Measurements from ENCODE around the gene PURB. TPM values are rescaled to one million over a fixed set of nuclear protein-coding genes. Genes with fewer than 3 reads are reported as not detected.

Gene PURB
- total and polyA plus RNA-seq, 2 experiments from 2014 or later = 3.1 to 27.1 TPM

DNA sequence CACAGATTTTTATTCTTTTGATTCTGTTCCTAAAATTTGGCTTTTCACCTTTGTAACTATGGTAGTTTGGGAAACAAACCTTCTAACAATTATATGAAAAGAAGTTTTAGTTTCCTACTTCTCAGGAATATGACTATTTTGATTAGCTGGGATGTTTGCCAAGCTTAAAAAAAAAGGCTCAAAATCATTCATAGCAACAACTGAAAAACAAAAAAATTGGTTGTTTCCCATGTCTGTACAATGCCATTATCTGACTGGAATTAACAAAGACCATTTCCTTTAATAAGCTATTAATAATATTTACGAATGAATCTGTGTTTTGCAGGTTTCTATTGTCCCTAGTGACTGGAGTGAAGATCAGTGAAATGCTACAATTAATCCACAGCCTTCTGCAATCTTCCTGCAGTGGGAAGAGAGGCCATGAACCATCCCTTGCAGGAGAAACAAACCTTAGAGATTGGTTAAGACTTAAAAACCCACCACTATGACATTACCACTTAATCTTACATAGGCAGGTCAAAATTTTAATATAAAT, 4.2 kb downstream of the PURB start (continued):
- TF ChIP-seq ZNF462 (CRISPR knock-in tag; IDR thresholded peaks at IDR 0.05) (no peak), ZNF114 (CRISPR knock-in tag; IDR thresholded peaks at IDR 0.05) (no peak), ZNF331 (CRISPR knock-in tag; IDR thresholded peaks at IDR 0.05; ENCODE audit: low read depth) (no peak)

DNA sequence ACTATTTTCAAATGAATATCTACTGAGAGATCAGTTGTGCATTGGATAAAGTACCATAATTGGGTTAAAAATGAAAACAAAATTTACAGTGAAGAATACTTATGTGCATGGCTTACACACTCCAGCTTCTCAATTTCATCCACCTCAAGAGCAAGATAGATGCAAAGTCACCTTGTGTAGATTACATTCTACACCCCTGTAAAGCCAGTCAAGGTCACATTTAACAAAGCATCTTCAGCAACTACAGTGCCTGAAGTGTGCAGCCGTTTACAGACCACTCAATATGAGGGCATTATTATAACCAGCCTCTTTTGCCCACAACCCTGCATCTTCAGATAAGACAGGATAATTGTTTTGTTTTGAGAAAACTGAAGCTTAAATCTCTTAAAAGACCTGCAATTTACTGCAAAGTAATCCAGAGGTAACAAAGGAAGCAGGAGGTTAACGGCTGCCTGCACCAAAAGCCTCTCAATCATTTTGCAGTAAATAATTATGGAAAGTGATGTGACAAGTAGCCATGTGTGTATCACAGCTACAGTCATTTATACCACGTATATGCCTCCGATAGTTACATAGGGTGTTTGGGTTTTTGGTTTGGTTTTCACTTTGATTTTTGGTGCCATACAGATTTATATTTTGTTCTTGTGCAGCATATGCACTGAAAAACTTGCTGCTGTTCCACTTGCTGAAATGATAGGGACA, 4.9 kb downstream of the PURB start:
- Histone ChIP-seq H3K27ac (ENCODE audit: low read depth) (0 out of 2 replicates have a peak overlapping the region, but pooled peaks have one; percentile 12), H4K20me1 (replicated peaks; ENCODE audit: insufficient read depth) (peaks cover 29% of the 10 kb centered on the region), H3F3A (replicated peaks; ENCODE audit: low read depth) (peaks cover 5% of the 10 kb centered on the region; the same call in 1 of the 2 replicates), H3K4me1 (ENCODE audit: insufficient read depth) (peaks cover 24% of the 10 kb centered on the region), H3K79me2 (replicated peaks; ENCODE audit: insufficient read depth) (peaks cover 57% of the 10 kb centered on the region), H3K9me2 (ENCODE audit: insufficient read depth) (no peaks in the 10 kb centered on the region), H2AFZ (no peak overlapping the region), H3K27me3 (ENCODE audit: insufficient read depth) (no peaks in the 10 kb centered on the region), H3K4me3 (peak overlapping the region; percentile 98), H3K36me3 (ENCODE audit: insufficient read depth) (peaks cover 5% of the 10 kb centered on the region; the same call in 1 of the 2 replicates), H3K4me2 (0 out of 2 replicates have a peak overlapping the region, but pooled peaks have one; percentile 29)
- Mint-ChIP-seq H3K4me1 (peaks cover 29% of the 10 kb centered on the region; the same call in 2 of the 3 replicates), H3K27ac (no peak overlapping the region), H3K27me3 (ENCODE audit: insufficient read depth, low read depth, poor library complexity) (peaks cover 4% of the 10 kb centered on the region), H3K4me3 (peak overlapping the region; percentile 7; the same call in 1 of the 3 replicates), H3K36me3 (ENCODE audit: low read depth) (peaks cover 24% of the 10 kb centered on the region), H3K9me3 (peaks cover 4% of the 10 kb centered on the region; the same call in 1 of the 3 replicates)
- TF ChIP-seq JUNB (IDR thresholded peaks at IDR 0.05; ENCODE audit: unreplicated experiment) (no peak), ZNF331 (CRISPR knock-in tag; IDR thresholded peaks at IDR 0.05; ENCODE audit: low read depth) (no peak), CREB1 (CRISPR knock-in tag; IDR thresholded peaks at IDR 0.05; ENCODE audit: low read depth) (no peak), ZNF114 (CRISPR knock-in tag; IDR thresholded peaks at IDR 0.05) (no peak), POLR2AphosphoS5 (IDR thresholded peaks at IDR 0.05; ENCODE audit: low read depth) (no peak), CTCF (conservative IDR thresholded peaks at IDR 0.05; ENCODE audit: low read depth in 2 of 2) (no peak), NANOG (IDR thresholded peaks at IDR 0.05; ENCODE audit: borderline replicate concordance) (no peak)
- TF ChIP-seq, protein P1, sequence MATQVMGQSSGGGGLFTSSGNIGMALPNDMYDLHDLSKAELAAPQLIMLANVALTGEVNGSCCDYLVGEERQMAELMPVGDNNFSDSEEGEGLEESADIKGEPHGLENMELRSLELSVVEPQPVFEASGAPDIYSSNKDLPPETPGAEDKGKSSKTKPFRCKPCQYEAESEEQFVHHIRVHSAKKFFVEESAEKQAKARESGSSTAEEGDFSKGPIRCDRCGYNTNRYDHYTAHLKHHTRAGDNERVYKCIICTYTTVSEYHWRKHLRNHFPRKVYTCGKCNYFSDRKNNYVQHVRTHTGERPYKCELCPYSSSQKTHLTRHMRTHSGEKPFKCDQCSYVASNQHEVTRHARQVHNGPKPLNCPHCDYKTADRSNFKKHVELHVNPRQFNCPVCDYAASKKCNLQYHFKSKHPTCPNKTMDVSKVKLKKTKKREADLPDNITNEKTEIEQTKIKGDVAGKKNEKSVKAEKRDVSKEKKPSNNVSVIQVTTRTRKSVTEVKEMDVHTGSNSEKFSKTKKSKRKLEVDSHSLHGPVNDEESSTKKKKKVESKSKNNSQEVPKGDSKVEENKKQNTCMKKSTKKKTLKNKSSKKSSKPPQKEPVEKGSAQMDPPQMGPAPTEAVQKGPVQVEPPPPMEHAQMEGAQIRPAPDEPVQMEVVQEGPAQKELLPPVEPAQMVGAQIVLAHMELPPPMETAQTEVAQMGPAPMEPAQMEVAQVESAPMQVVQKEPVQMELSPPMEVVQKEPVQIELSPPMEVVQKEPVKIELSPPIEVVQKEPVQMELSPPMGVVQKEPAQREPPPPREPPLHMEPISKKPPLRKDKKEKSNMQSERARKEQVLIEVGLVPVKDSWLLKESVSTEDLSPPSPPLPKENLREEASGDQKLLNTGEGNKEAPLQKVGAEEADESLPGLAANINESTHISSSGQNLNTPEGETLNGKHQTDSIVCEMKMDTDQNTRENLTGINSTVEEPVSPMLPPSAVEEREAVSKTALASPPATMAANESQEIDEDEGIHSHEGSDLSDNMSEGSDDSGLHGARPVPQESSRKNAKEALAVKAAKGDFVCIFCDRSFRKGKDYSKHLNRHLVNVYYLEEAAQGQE (IDR thresholded peaks at IDR 0.05; ENCODE audit: unreplicated experiment) = no peak
- TF ChIP-seq, protein P2, sequence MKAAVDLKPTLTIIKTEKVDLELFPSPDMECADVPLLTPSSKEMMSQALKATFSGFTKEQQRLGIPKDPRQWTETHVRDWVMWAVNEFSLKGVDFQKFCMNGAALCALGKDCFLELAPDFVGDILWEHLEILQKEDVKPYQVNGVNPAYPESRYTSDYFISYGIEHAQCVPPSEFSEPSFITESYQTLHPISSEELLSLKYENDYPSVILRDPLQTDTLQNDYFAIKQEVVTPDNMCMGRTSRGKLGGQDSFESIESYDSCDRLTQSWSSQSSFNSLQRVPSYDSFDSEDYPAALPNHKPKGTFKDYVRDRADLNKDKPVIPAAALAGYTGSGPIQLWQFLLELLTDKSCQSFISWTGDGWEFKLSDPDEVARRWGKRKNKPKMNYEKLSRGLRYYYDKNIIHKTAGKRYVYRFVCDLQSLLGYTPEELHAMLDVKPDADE (IDR thresholded peaks at IDR 0.05) = no peak
- DNase-seq (ENCODE audit: low spot score) (no peak), ATAC-seq (no peak)

All from GM23338 (cell line).